HuH-7.5 (cell line): ENCODE measurements around the gene ITLN1.
"Not testable (repeated sequence)": the region's sequence is repeated elsewhere in the genome, so short reads cannot be mapped to it uniquely, and the experiment has no call there.

Source experiments
- DNase-seq: peaks from one replicate; pipeline ENCODE4 v3.0.0; 2011; ENCODE audit warnings: low spot score

Gene ITLN1

DNA sequence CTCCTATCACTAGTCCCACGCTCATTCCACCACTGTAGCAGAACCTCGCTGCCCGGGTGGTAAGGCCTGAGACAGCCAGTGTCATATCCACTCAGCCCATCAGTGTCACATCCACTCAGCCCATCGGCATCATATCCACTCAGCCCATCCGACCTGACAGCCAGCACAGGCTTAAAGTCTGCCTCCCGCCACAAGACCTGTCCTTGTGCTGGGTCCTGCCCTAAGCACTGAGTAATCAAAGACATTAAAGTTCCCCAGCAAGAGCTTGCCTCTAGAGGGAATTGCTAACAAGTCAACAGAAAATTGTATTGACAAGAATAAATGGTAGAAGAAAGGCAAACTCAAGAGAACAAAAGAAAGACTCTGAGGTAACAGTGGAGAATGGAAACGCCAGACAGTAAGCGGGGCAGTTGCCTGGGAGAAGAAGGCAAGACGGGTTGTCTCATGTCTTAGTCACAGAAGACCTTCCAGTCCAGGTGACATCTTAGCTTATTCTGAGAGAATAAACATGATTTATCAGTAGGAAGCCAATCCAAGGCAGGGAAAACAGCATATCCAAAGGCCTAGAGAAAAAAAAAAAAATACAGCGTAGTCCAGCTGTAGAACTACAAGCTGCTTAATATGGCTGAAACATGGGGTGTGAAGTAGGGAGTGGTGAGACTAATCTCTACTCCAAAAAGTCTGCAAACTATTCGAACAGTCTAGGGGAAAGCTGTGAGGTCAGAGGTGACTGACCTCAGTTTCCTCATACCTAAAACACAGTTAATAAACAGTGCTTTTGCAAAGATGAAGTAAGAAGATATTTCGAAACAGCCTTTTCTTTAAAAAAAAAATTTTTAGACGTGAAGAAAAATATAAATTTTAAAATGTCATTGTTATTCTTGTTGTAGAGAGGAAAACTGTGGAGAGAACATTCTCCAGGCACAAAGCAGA, 1.1 kb downstream of the ITLN1 start:
- no peak for DNase-seq

DNA sequence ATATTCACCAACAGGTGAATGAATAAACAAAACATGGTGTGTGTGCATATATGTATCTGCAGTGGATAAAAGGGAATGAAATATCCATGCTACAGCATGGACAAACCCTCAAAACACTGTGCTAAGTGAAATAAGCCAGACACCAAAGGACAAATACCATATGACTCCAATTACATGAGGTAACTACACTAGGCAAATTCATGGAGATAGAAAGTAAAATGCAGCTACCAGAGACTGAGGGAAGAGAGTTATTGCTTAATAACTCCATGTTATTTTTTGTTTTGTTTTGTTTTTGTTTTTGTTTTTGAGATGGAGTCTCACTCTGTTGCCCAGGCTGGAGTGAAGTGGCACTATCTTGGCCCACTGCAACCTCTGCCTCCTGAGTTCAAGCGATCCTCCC, 2.4 kb downstream of the ITLN1 start:
- DNase-seq, result no peak

DNA sequence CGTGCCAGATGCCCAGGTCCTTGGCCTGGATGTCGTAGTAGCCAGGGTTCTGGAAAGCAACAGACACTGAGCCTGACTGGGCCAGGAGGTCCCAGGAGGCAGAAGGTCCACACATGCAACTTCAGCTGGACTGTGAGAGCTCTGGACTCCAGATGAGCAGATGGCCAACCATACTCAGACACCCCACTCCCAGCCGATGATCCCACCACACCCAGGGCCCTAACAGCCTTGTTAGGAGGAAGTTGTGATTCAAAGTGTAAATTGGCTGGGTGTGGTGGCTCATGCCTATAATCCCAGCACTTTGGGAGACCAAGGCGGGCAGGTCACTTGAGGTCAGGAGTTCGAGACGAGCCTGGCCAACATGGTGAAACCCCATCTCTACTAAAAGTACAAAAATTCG, 3.7 kb downstream of the ITLN1 start:
- DNase-seq, result not testable (repeated sequence)

DNA sequence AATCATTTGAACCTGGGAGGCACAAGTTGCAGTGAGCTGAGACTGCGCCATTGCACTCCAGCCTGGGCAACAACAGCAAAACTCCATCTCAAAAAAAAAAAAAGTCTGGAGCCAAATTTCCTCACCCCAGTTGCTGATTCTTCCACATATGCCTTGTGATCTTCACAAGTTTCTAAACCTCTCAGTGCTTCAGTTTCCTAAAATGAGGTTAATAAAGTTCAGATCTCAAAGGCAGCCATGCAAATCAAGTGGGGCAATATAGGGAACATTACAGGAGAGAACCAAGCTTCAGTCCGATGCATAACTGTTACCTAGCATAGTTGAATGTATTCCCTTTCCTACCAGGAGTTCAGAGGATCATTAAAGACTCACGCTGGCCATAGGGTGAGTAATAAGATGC, 4.8 kb downstream of the ITLN1 start:
- DNase-seq, result no peak

DNA sequence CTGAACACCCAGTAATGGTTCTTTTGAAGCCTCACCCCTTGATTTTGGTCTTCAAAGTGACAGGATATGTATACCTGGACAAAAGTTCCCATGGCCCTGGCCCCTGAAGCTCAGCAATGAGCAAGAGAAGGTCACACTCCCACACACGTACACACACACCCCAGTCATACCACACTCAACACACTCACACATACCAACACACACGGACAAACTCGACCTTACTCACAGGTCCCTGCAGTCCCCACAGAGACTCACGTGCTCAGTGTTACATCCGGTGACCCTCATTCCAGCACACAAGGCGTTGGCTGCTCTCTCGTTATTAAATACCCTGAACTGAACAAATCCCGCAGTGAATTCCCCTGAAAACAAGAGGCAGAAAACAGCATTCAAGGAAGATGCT, 5.9 kb downstream of the ITLN1 start:
- DNase-seq, result no peak

DNA sequence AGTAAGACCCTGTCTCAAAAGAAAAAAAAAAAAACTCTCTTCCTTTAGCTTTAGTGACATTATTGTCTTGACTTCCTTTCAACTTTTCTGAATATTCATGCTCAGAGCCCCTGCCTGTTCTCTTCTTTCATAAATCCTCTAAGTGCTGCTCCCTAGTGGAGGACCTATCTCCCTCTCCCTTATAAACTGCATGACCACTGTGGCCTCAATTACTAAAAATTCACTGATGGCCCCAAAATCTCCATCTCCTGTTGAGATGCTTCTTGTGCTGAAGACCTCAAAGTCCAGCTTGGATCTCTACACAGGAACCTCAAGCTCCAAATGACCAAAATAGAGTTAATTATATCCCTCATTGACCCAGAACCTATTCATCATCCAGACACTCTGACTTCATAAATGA, 7.8 kb downstream of the ITLN1 start:
- peak; percentile 20 for DNase-seq

DNA sequence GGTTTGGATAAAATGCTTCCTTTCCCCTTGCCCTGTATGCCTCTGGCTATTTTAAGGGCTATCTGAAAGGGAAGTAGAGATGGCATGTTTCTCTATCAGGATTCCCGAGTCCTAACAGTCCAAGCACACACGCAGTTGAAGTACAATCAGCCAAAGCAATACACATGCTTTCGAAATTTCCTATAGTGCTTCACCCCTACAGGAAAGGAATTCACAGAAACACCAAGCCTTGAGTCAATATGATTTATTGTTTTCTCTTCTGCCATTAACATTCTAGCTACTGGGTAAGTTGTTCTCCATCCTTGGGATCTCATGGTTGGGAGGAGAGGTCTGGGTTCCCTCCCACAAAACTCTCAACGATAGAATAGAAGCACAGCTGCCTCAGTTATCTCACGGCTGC, 8.7 kb downstream of the ITLN1 start:
- no peak for DNase-seq

DNA sequence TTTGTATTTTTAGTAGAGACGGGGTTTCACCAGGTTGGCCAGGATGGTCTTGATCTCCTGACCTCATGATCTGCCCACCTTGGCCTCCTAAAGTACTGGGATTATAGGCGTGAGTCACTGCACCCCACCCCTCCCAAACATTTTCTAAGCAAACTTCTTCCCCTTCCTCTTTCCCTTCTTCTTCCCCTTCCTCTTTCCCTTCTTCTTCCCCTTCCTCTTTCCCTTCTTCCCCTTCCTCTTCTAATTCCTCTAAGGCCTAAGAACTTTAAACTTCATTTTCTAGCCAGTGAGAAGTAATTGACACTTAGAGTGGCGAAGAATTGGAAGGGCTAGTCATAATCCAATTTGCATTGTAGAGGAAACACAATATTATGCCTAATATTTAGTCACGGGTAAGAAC, 9.4 kb downstream of the ITLN1 start:
- DNase-seq, result not testable (repeated sequence)

DNA sequence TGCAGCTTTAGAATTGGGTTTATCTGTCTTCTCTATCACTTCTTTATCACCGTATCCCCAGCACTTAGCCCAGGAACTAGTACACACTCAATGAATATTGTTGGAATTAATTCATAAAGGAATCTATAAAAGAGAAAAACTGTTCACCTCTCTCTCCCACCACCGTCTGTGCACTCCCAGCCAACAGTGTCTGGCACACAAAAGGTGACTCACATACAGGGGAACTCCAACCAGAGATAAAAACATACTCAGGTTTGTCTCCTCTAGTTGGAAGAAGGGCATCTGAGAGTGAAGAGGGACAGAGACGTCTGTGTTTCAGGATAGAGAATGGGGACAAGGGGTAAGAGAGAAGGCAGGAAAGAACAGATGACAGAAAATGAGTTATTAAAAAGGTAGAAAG, 10.0 kb downstream of the ITLN1 start:
- DNase-seq, result no peak

DNA sequence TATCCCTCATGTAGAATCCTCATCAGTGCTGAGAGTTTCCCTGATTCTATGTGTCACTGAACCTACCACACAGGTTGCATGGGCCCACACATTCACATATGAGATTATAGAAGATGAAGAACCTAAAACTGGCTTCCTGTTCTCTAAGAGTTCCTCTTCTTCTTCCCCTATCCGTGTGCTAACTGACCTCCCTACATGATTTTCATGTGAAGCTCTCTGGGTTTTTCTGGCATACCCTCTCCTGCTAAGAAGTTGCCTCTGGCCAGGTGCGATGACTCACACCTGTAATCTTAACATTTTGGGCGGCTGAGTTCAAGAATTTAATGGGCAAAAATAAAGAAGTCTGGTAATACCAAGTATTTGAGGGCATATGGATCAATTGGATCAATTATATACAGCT, 16.8 kb downstream of the ITLN1 start:
- DNase-seq, result no peak

DNA sequence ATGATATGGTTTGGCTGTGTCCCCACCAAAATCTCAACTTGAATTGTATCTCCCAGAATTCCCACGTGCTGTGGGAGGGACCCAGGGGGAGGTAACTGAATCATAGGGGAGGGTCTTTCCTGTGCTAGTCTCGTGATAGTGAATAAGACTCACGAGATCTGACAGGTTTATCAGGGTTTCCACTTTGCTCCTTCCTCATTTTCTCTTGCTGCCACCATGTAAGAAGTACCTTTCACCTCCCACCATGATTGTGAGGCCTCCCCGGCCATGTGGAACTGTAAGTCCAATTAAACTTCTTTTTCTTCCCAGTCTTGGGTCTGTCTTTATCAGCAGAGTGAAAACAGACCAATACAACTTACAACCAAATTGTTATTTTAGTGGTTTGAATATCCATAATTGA, 17.3 kb downstream of the ITLN1 start:
- not testable (repeated sequence) for DNase-seq

DNA sequence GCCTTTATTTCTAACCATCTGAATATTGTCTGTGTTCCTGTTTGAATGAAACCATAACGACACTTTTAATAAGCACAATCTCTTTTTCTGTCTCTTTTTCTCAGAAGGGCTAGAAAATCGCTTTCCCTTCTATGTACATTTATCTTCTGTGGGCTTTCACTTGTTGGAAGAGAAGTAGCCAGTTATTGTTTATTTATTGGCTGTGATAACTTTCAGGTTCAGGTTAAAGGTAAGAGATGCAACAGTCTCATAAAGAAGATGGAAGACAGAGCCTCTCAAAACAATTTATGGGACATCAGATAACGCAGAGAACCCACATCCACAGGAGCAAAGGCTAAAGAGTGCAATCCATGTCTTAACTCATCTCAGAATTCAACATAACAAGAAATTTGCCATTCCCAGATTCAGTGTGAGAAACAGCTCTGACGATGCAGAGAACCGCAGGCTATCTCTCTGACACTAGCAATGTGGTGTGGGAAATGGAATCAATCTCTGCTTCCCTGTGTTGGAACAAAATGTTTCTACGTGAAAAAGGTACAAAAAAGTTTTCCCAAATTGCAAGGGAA, 18.2 kb downstream of the ITLN1 start:
- no peak for DNase-seq

DNA sequence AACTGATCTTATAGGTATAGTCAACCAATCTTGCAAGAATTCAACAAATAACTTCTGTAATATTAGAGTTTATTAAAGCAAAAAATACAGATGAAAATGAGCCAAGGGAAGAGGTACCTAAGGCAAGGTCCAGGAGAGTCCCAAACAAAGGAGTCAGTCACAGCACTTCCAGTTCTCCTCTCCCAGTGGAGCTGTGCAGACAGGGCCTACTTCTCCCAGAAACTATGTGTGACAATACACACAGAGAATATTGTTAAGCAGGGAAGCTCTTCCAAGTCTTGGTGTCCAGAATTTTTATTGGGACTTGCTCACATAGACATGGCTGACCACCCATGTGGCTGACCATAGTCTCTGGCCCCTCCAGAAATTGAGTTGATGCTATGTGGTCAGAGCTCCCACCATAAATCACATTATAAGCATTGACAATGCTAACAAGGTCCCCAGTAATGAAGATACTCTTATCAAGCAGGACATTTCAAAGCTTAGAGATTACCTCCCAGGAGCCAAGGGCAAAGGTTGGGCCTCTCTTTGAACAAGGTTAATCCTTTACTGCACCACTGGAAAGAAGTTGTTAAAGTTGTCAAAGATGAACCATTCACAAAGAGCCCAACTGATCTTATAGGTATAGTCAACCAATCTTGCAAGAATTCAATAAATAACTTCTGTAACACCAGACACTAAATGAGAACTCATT, 18.8 kb downstream of the ITLN1 start:
- DNase-seq, result no peak

DNA sequence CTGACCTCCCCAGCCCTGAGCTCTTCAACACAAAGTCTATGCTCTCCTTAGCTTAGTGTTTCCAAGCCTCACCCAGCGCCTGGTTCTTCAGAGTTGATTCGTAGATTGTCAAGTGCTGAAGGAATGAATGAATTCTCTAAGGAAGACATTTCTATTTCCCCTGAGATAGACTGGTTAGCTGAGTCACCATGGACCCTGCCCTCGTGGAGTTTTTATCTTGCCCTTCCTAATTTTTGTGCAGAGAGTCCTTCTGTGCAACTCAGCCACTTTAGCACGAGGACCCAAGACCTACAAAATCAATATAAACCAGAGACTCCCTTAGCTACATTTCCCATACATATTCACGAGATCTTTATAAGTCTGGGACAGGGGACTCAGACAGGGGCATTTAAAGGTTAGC, 19.6 kb downstream of the ITLN1 start:
- DNase-seq, result no peak

DNA sequence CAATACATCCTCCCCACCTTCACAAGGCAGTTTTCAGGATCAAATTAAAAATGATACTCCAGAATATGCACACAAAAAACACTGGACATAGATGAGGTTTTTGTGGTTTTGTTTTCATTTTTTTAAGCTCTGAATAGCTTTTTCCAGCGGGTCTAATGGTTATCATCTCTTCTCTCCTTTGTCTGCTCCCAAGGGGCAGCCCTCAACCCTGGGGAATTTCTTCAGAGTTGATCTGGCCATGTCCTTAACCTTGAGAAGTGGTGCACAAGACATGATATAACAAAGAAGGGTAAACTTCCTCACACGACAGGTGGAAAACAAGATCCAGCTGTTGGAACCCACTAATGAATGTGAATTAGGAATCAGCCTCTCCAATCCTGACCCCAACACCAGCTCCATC, 20.8 kb downstream of the ITLN1 start:
- no peak for DNase-seq

DNA sequence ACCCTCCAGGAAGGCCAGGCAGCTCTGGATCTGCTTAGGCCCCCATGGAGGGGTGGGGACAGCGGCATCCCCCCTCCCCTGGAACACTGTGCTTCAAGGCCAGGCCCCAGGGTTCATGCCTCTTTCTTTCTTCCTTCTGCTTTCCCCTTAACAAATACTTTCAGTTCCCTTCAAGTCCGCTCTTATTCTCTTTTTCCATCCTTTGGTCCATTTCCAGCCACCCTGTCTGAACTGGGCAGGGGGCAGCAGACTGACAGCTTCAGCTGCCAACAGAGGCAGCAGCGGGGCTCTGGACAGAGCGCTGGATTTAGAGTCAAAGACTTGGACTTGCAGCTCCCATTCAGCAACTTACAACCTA, 21.2 kb downstream of the ITLN1 start:
- no peak for DNase-seq

DNA sequence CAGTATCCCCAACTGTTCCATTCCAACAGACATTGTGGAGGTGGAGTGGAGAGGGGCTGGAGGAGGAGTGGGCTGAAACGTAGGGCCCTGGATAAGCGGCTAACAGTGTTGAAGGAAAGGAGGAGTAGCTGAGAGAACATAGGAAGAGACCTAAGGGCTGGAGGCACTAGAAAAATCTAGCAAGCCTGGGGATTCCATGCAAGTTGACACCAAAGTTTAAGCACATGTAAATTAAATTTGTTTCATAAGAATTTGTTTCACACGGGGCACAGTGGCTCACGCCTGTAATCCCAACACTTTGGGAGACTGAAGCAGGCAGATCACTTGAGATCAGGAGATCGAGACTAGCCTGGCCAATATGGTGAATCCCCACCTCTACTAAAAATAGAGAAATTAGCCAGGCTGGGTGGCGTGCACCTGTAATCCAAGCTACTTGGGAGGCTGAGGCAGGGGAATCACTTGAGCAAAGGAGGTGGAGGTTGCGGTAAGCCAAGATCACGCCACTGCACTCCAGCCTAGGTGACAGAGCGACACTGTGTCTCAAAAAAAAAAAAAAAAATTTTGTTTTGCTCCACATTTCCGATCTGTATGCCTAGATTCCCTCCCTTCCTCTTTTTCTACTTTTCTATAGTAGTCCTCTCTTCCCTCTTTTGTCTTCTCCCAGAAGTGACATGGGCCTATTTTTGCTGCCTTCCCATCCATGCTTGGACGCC, 21.8 kb downstream of the ITLN1 start:
- DNase-seq, result no peak

DNA sequence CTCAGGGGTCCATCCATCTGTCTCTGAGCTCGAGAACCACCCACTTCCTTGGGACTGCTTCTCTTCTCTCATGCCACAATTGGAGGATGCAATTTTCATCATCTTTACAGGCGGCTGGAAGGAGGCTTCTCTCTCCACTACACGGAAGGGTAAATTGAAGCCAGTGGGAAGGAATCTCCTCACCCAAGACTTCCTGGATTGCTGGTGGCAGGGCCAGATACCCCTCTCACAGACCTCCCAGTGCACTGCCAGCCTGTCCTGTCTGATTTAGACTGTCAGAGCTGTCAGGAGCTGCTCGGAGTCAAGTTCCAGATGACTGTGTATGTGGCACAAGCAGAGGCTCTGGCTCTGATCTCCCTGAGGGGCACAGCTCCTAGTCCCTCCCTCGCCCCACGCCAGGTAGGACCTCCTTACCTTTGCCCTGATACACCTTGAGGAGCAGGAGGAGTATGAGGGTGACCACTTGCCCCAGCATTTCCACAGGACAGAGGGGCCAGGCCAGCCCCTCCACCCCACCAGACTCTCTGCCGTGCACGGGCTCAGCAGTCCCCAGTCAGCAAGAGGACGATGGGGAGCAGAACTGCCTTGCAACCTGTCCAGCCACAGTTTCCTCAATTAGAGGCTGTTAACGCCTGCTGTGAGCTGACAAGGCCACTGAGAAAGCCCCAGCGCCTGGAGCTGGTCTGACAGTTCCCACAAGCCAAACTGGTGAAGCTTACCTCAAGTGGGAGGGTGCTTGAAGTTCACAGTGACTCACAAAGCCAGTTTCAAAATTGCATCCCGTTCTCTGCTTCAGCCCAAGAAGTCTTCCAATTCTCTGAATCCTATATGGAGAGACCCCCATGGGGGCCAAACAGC, 22.5 kb downstream of the ITLN1 start, which contains the start of gene CD244:
Gene CD244, minus strand, starts transcription at position 685 of the 858 bp plus-strand sequence. Its CDS starts 210 bp downstream, at position 475.
- DNase-seq, result no peak

DNA sequence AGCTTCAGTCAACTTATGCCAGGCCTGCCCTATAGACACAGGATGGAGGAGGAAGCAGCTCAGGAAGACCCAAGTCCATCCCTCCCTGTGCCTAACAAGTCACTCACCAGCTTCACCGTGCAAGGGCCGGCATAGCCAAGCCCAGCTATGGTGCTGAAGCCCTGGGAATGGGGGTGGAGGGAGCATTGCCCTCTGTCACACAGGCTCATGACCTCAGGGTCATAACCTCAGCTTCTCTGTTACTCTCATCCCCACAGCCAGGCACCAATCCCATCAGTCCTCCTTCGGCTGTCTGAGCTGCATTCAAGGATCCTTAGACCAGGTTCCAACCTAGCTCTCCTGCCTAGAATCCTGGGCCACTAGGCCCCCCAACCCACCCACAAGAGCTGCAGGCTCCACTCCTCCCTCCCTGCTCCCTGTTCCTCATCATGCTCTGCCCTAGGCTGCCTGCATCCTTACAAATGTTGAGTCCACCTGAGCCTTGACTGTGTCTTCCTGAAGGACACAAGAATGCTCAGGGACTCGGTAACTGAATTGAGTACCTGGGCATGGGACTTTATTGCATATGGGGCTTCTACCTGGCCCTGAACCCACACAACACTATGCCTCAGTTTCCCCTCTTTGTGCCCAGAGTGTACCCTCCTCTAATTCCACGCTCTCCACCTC, 24.0 kb downstream of the ITLN1 start:
- DNase-seq, result peak; percentile 25

DNA sequence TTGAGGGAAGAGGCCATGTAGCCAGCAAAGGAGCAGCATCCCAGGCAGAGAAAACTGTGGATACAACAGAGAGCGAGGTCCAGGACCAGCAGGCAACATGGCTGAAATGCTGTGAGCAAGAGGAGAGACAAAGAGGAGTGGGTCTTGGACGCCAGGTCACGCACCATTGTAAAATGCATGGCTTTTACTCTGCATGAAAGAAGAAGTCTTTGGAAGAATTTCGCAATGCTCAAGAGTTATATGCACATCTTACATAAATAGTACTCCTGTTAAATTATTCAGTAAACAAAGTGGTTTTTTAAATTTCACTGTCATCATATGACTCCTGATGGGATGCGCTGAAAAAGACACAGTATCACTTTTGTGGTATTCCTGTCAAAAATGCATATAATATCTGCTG, 25.8 kb downstream of the ITLN1 start:
- no peak for DNase-seq

DNA sequence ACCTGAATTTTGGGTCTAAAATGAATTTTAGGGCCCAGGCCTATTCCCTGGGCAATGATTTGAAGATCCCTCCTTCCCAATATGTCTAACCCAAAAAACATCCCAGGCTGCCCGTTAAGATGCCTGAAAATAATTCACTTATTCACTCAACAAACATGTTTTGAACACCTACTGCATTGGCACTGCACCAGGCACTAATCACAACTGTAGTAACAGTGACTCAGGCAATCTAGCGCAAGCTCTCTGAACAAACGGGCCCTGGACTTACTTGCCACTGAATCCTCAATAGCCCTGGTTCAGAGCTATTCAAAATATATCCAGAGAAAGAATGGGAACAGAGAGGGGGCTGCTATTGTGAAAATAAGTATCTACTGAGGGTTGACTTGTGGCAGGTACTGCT, 26.5 kb downstream of the ITLN1 start:
- no peak for DNase-seq
